Stimulated activated CD8-positive, alpha-beta memory T cell treated with anti-CD3 and anti-CD28 coated beads, Interleukin-12 subunit alpha, Interleukin-12 subunit beta, amount 100 ng/mL, for 24 hours (primary cell): ENCODE data around the gene MYL12B.
"Not testable (repeated sequence)": the region's sequence is repeated elsewhere in the genome, so short reads cannot be mapped to it uniquely, and the experiment has no call there.

Source experiments
- DNase-seq: peaks from one replicate; pipeline ENCODE4 v3.0.0-alpha.2; 2020; ENCODE audit errors: extremely low read depth

Gene MYL12B

GRCh38 chr18:3297025-3297984 lies 35.4 kb downstream of the MYL12B start:
- peak; percentile 70 for DNase-seq

- no peak for DNase-seq
Observed at GRCh38 chr18:3304832-3305231, 42.9 kb downstream of the MYL12B start.

- no peak for DNase-seq
Observed at GRCh38 chr18:3305354-3305762, 43.4 kb downstream of the MYL12B start.

GRCh38 chr18:3305933-3306332 lies 44.0 kb downstream of the MYL12B start:
- no peak for DNase-seq

- no peak for DNase-seq
Observed at GRCh38 chr18:3306391-3306790, 44.5 kb downstream of the MYL12B start.

GRCh38 chr18:3313685-3314084 lies 51.8 kb downstream of the MYL12B start:
- DNase-seq = no peak

- DNase-seq = not testable (repeated sequence)
Observed at GRCh38 chr18:3315344-3315743, 53.4 kb downstream of the MYL12B start.

GRCh38 chr18:3319399-3319798 lies 57.5 kb downstream of the MYL12B start:
- DNase-seq = no peak

- no peak for DNase-seq
Observed at GRCh38 chr18:3319894-3320454, 58.0 kb downstream of the MYL12B start.

GRCh38 chr18:3321133-3321812 lies 59.3 kb downstream of the MYL12B start:
- DNase-seq = no peak

GRCh38 chr18:3323900-3324299 lies 62.0 kb downstream of the MYL12B start:
- DNase-seq = no peak
